ENCODE data around the gene NRIP3. TPM values are rescaled to one million over a fixed set of nuclear protein-coding genes. Genes with fewer than 3 reads are reported as not detected.
A peak's percentile ranks its signal among the peaks of the same experiment; 100 is the strongest.

Gene NRIP3
- total and polyA plus RNA-seq, 12 donors: 0.13 to 1.9 (median 1.1) TPM; not detected in 1

GRCh38 chr11:9004183-9004926 lies 554 bp upstream of the NRIP3 start:
- DNase-seq (peak in 1 of 2 donors; percentile 21), ATAC-seq (peak in 4 of 8 donors; percentile 7 to 60 (median 28))
- 9 to 10% methylated on average over 67 to 69 of the region's 69 CpGs for WGBS, 2 donors
- Histone ChIP-seq H3K36me3 (no peaks in the 10 kb centered on the region), H3K27me3 (peaks cover 0 to 49% (median 26%) of the 10 kb centered on the region in 7 donors), H3K4me1 (peaks cover 7 to 27% (median 20%) of the 10 kb centered on the region in 9 donors), H3K9me3 (peaks cover 0 to under 1% (median 0%) of the 10 kb centered on the region in 11 donors), H3K27ac (no peak overlapping the region), H3K4me3 (peak overlapping the region; percentile 32 to 56 (median 54))
- intact Hi-C loops (cut with DNase I): no loop called here
- no peak for TF ChIP-seq CTCF (IDR thresholded peaks at IDR 0.05)

- no peaks in the 10 kb centered on the region for H3K9me3 ChIP-seq
- intact Hi-C loops (cut with DNase I): no loop called here
- H3K4me1 ChIP-seq: peaks cover 7 to 27% (median 20%) of the 10 kb centered on the region in 9 donors
- 12 to 15% methylated on average over 8 of the region's 8 CpGs for WGBS, 2 donors
- peaks cover 0 to 58% (median 31%) of the 10 kb centered on the region in 7 donors for H3K27me3 ChIP-seq
- peak overlapping the region in 9 of 10 donors; percentile 32 to 56 (median 54) for H3K4me3 ChIP-seq
- DNase-seq: no peak
- TF ChIP-seq CTCF (IDR thresholded peaks at IDR 0.05): no peak
- ATAC-seq: no peak
- no peak overlapping the region for H3K27ac ChIP-seq
- no peaks in the 10 kb centered on the region for H3K36me3 ChIP-seq
Observed at GRCh38 chr11:9002920-9003572, 755 bp downstream of the NRIP3 start.

- Histone ChIP-seq H3K9me3 (no peaks in the 10 kb centered on the region), H3K4me3 (no peak overlapping the region), H3K27ac (no peak overlapping the region), H3K4me1 (peaks cover 7 to 27% (median 19%) of the 10 kb centered on the region in 9 donors), H3K27me3 (peaks cover 0 to 60% (median 35%) of the 10 kb centered on the region in 7 donors), H3K36me3 (no peaks in the 10 kb centered on the region)
- intact Hi-C loops (cut with DNase I): no loop called here
- ATAC-seq (peak in 1 of 8 donors; percentile 17), DNase-seq (no peak)
- 73 to 83% methylated on average over 6 of the region's 6 CpGs for WGBS, 2 donors
- TF ChIP-seq CTCF (IDR thresholded peaks at IDR 0.05): no peak
Observed at GRCh38 chr11:9001736-9002135, 2.1 kb downstream of the NRIP3 start.

GRCh38 chr11:8998017-8998416 lies 5.8 kb downstream of the NRIP3 start:
- intact Hi-C loops (cut with DNase I): no loop called here
- Histone ChIP-seq H3K4me1 (peaks cover 0 to 10% (median 3%) of the 10 kb centered on the region in 9 donors), H3K27me3 (peaks cover 0 to 50% (median 25%) of the 10 kb centered on the region in 7 donors), H3K9me3 (no peaks in the 10 kb centered on the region), H3K36me3 (no peaks in the 10 kb centered on the region), H3K4me3 (no peak overlapping the region), H3K27ac (no peak overlapping the region)
- ATAC-seq: no peak
- TF ChIP-seq CTCF (IDR thresholded peaks at IDR 0.05): no peak
- WGBS, 2 donors: 88 to 90% methylated on average over 2 of the region's 2 CpGs
- DNase-seq: no peak
